ENCODE measurements around the gene SCG5.
A peak's percentile ranks its signal among the peaks of the same experiment; 100 is the strongest.

The SCG5 gene

GRCh38 chr15:32679298-32679690, 37.8 kb downstream of the SCG5 start:
- Histone ChIP-seq H3K36me3 (no peaks in the 10 kb centered on the region), H3K4me2 (peak overlapping the region in 7 of 11 experiments; percentile 2 to 53 (median 30); a peak in 9 of 22 replicates), H3K27ac (no peak overlapping the region), H3K9me3 (replicated peaks in 1 of 11) (no peaks in the 10 kb centered on the region), H4K20me1 (no peaks in the 10 kb centered on the region), H3K27me3 (no peaks in the 10 kb centered on the region), H3K4me3 (no peak overlapping the region), H3K9ac (no peak overlapping the region), H3K4me1 (peaks cover 6 to 23% (median 17%) of the 10 kb centered on the region in 10 experiments)
- TF ChIP-seq Cebpa-rat (IDR thresholded peaks at IDR 0.05), result no peak

GRCh38 chr15:32682569-32682968, 41.1 kb downstream of the SCG5 start:
- Histone ChIP-seq H3K4me3 (no peak overlapping the region), H3K27me3 (no peaks in the 10 kb centered on the region), H3K4me1 (peaks cover 11 to 45% (median 20%) of the 10 kb centered on the region in 10 experiments), H3K27ac (no peak overlapping the region), H3K9me3 (replicated peaks in 1 of 11) (peaks cover 0 to 4% (median 0%) of the 10 kb centered on the region in 11 experiments; a peak in 1 of 22 replicates), H3K36me3 (no peaks in the 10 kb centered on the region), H4K20me1 (no peaks in the 10 kb centered on the region), H3K9ac (no peak overlapping the region), H3K4me2 (peak overlapping the region in 1 of 11 experiments; percentile 1; a peak in 1 of 22 replicates)
- no peak for TF ChIP-seq Cebpa-rat (IDR thresholded peaks at IDR 0.05)

DNA sequence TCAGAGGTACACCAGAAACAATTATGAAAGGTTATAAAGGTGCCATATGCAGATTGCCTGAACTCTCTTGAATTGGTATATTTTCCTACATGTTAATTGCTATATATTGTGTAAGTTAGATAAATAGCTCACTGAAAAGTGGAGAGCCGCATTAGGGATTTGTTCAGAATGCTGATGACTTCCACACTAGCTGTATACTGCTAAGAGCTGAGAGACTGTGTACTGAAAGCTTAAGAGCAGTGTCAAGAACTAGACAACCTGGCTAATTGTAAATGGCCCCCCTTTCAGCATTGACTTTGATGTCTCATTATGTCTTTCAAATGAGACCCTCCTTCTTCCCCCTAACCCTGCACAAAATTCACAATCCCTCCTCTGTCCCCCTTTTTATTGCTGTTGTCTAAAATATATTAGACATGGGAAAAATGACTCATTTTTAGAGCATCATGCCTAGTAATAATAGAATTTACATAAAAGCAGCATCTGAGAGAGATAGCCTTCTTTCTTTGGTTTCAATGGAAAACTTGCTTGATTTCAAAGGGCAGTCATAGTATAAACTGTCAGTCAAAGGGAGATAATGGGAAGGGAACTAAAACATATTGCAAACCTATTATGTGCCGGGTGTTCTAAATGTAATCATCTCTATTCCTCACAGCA, 41.6 kb downstream of the SCG5 start:
- Histone ChIP-seq H3K9ac (no peak overlapping the region), H3K27ac (no peak overlapping the region), H3K27me3 (no peaks in the 10 kb centered on the region), H4K20me1 (no peaks in the 10 kb centered on the region), H3K4me1 (peaks cover 11 to 45% (median 20%) of the 10 kb centered on the region in 10 experiments), H3K9me3 (replicated peaks in 1 of 11) (peaks cover 0 to 4% (median 0%) of the 10 kb centered on the region in 11 experiments; a peak in 1 of 22 replicates), H3K4me3 (no peak overlapping the region), H3K36me3 (no peaks in the 10 kb centered on the region), H3K4me2 (peak overlapping the region in 3 of 11 experiments; percentile 56 to 73 (median 62); a peak in 4 of 22 replicates)
- TF ChIP-seq Cebpa-rat (IDR thresholded peaks at IDR 0.05), result no peak

- H4K20me1 ChIP-seq, result no peaks in the 10 kb centered on the region
- H3K36me3 ChIP-seq, result no peaks in the 10 kb centered on the region
- H3K27ac ChIP-seq, result 0 out of 22 replicates have a peak overlapping the region, but pooled peaks of 1 of the 11 experiments have one; percentile 27
- peaks cover 11 to 45% (median 19%) of the 10 kb centered on the region in 10 experiments for H3K4me1 ChIP-seq
- H3K27me3 ChIP-seq, result no peaks in the 10 kb centered on the region
- peaks cover 0 to 4% (median 0%) of the 10 kb centered on the region in 11 experiments; a peak in 1 of 22 replicates for H3K9me3 ChIP-seq (replicated peaks in 1 of 11)
- H3K4me3 ChIP-seq, result no peak overlapping the region
- no peak overlapping the region for H3K9ac ChIP-seq
- H3K4me2 ChIP-seq, result peak overlapping the region; percentile 25 to 73 (median 47); a peak in 21 of 22 replicates
- TF ChIP-seq Cebpa-rat (IDR thresholded peaks at IDR 0.05), result no peak
Observed at GRCh38 chr15:32683906-32684584, 42.5 kb downstream of the SCG5 start.

DNA sequence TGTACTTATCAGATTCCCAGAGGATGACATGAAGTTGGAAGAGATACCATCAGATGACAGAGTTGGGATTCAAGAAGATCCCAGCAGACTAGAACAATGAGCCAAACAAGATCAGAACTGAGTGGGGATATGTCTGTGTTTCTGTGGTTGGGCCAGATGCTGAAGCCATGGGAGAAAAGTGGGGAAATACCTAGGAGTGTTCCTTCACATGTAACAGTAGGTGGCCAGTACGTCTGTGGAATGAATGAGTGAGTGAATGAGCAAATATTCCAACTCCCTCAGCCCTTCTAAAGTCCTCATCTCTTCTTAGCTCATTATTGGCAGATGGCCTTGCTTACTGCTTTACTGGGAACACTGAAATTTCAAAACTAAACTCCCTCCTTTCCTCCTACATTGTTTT, 44.1 kb downstream of the SCG5 start:
- Histone ChIP-seq H3K4me3 (no peak overlapping the region), H3K27me3 (no peaks in the 10 kb centered on the region), H3K4me1 (peaks cover 9 to 45% (median 11%) of the 10 kb centered on the region in 10 experiments), H3K27ac (no peak overlapping the region), H4K20me1 (no peaks in the 10 kb centered on the region), H3K9ac (no peak overlapping the region), H3K9me3 (replicated peaks in 1 of 11) (peaks cover 0 to 4% (median 0%) of the 10 kb centered on the region in 11 experiments; a peak in 1 of 22 replicates), H3K36me3 (no peaks in the 10 kb centered on the region), H3K4me2 (peak overlapping the region in 2 of 11 experiments; percentile 39 to 73; a peak in 4 of 22 replicates)
- no peak for TF ChIP-seq Cebpa-rat (IDR thresholded peaks at IDR 0.05)

- Histone ChIP-seq H3K9ac (no peak overlapping the region), H3K4me2 (no peak overlapping the region), H3K9me3 (replicated peaks in 1 of 11) (peaks cover 0 to 4% (median 0%) of the 10 kb centered on the region in 11 experiments; a peak in 1 of 22 replicates), H3K36me3 (no peaks in the 10 kb centered on the region), H3K27me3 (no peaks in the 10 kb centered on the region), H3K4me3 (no peak overlapping the region), H4K20me1 (no peaks in the 10 kb centered on the region), H3K27ac (no peak overlapping the region), H3K4me1 (peaks cover 9 to 50% (median 11%) of the 10 kb centered on the region in 10 experiments)
- no peak for TF ChIP-seq Cebpa-rat (IDR thresholded peaks at IDR 0.05)
Observed at GRCh38 chr15:32687556-32687955, 46.0 kb downstream of the SCG5 start.

DNA sequence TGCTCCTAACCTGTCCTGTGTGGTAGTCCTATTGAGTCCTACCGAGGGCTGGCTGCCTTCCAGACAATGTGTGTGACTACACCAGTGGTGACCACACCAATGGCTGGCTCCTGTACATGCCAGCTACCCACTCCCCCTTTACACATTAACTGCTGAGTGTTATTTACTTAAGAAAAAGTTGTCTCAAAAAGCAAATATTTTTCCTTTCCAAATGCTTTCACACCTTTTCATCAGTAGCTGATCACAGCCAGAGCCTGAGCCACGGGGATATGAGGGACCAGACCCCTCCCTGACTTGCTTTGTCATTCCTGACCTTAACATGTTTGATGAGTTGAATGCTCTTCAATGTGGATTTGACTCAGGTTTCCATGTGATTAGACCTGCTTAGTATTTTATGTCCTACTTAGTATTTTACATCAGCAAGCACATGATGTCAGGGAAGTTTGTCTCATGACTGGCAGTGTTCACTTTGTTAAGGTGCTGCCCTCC, 46.7 kb downstream of the SCG5 start:
- no peak overlapping the region for H3K27ac ChIP-seq
- no peak overlapping the region for H3K9ac ChIP-seq
- 0 out of 22 replicates have a peak overlapping the region, but pooled peaks of 1 of the 11 experiments have one; percentile 10 for H3K4me2 ChIP-seq
- H3K4me1 ChIP-seq, result peaks cover 9 to 47% (median 11%) of the 10 kb centered on the region in 10 experiments
- H3K4me3 ChIP-seq, result no peak overlapping the region
- peaks cover 0 to 4% (median 0%) of the 10 kb centered on the region in 11 experiments; a peak in 1 of 22 replicates for H3K9me3 ChIP-seq (replicated peaks in 1 of 11)
- no peak for TF ChIP-seq Cebpa-rat (IDR thresholded peaks at IDR 0.05)
- no peaks in the 10 kb centered on the region for H4K20me1 ChIP-seq
- no peaks in the 10 kb centered on the region for H3K36me3 ChIP-seq
- no peaks in the 10 kb centered on the region for H3K27me3 ChIP-seq

DNA sequence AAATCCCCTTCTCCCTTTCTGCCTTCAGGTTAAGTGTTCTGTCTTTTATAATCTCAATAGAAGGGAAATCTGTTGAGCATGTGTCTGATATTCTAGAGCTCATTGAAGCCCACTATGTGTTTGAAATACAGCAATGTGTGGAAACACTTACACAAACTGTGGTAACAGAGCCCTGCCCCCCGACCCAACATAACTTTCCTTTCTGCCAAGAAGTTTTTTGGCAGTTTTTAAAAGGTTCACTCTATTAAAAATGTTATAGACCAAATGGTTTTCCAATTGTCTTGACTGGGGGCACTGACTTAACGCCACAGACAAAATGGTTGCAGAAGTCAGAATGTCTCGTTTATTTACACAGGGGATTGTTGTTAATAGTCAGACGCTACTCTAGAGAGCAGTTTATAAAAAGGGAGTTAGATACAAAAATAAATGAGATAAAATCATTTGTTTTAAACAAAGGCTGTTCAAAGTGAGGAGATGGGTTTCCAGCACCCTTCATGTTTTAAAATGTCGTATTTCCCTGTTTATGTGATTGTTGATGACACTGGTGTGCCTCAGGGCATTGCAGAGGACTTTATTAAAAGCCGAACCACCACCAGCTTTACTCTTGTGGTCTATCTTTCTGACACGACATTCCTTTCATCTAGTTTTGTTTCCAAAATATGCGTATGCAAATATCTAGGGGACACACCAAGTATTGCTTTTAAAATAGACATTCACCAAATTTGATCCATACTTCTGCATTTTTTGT, 49.6 kb downstream of the SCG5 start:
- H3K4me2 ChIP-seq, result no peak overlapping the region
- TF ChIP-seq Cebpa-rat (IDR thresholded peaks at IDR 0.05), result no peak
- no peak overlapping the region for H3K4me3 ChIP-seq
- H3K9me3 ChIP-seq (replicated peaks in 1 of 11), result peaks cover 0 to 4% (median 0%) of the 10 kb centered on the region in 11 experiments; a peak in 1 of 22 replicates
- no peaks in the 10 kb centered on the region for H3K36me3 ChIP-seq
- H3K4me1 ChIP-seq, result peaks cover 0 to 18% (median 0%) of the 10 kb centered on the region in 10 experiments; a peak in 2 of 20 replicates
- H3K9ac ChIP-seq, result no peak overlapping the region
- no peaks in the 10 kb centered on the region for H3K27me3 ChIP-seq
- H3K27ac ChIP-seq, result no peak overlapping the region
- no peaks in the 10 kb centered on the region for H4K20me1 ChIP-seq

All from BLaER1 treated with 17β-estradiol and CSF1 and Interleukin-3, amounts not matched to agents 10 nM and 100 nM (cell line).